ENCODE data around the gene MAEA.

MAEA gene

DNA sequence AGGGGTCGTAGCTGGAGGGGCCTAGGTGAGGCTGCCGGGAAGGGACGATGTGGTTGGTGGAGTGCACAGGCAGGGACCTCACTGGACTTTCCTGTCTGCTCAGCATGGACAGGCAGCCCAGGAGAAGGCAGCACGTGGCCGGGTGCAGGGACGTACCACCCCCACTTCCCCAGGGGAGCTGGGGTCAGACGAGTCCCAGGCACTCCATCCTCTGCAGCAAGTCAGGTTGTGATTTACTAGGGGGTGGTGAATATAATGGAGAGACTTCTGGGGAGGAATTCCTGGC, 39.2 kb upstream of the MAEA start:
- DNase-seq, result no peak

DNA sequence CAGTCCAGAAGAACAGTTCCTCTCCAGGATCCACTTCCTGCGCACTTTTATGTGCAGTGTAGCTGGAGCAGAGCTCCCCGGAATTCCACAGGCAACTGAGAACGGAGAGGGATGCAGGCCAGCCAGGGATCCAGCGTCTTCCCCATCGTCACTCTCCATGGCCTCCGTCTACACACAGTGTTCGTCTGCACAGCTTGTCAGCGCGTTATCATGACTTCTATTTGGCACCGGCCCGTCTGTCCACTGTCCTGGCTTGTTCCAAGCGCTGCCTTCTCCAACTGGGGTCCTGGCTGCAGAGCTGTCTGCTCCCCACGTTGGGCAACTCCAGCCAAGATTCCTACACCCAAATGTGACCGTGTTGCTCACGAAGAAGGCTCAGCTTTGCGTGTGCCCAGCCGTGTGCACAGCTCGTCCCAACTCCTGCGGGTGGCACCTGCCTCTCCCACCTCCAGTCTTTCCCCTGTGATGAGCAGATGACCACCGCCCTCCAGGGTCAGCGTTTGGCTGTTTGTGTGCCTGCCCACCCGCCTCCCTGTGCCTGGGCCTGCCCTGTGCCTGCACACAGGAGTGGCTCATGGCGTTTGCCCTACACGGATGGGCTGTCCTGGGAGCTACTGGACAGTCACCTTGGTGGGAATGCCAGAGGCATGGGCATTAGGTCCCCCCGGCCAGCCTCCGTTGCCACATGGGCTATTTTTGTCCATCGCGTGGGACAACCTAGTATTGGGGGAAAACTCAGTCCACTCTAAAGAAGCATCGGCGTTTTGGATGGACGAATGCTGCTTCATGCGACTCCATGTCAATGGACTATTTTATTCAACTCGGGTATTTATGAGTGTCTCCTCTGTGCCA, 38.5 kb upstream of the MAEA start:
- no peak for DNase-seq

DNA sequence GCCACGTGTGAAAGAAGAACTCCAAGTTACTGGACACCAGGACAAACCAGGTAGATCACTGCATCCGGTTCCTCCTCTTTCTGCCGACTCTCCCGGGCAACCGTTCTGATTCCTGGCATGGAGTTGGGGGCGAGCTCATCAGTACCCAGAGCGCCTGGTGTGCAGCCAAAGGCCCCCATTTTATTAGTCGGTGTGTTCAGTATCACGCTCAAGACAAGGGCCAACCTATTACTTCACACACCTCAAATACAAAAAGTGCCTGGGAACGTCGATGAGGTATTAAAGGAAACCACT, 38.0 kb upstream of the MAEA start:
- DNase-seq, result no peak

DNA sequence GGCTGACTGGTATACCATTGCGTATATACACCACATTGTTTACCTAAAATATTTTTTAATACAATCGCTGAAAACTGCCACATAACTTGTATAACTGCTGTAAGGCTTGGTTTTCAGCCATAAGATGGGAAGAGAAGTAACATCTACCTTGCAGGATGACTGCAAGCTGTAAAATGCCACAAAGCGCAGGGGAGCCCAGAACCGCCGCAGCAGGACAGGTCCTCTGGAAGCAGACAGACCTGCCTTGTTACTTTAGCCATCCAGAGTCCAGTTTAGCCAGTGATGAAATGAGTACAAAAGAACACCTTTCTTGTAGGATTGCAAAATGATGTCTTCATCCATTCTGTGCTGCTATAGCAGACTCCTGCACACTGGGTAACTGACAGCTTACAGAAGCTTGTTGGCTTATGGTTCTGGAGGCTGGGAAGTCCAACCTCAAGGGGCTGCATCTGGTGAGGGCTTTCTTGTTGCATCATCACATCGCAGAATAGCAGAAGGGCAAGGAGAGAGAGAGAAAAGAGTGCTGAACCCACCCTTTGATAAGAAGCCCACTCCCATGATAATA, 36.7 kb upstream of the MAEA start:
- DNase-seq, result no peak

DNA sequence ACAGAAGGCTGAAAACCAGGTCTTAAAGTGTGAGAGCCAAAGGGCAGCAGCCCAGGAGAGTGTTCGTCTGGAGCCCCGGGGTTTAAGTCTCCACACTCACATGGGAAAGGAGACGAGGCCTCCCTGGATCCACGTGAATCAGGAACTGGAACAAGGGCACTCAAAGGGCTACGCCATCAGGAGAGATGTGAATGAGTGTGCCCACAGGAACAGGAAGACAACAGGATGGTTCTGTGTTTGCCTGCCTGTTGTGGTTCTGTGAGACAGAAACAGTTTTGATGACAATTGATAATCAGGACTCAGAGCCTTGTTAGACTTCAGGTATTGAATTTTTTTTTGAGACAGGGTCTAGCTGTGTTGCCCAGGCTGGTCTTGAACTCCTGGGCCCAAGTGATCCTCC, 35.9 kb upstream of the MAEA start:
- DNase-seq, result no peak

DNA sequence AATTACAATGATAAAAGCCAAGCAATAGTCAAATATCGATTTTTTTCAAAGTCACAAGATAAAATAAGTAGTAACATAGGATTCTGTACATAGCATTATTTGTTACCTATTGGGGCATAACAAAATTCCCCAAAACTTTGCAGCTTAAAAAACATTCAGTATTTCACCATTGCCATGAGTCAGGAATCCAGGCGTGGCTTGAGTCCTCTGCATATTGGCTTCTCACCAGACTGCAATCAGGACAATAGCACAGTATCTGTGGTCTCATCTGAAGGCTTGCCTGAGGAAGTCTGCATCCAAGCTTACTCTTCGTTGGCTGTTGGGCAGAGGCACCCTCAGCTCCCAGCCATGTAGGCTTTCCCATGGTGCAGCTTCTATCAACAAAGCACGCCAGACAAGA, 34.5 kb upstream of the MAEA start:
- DNase-seq, result no peak

DNA sequence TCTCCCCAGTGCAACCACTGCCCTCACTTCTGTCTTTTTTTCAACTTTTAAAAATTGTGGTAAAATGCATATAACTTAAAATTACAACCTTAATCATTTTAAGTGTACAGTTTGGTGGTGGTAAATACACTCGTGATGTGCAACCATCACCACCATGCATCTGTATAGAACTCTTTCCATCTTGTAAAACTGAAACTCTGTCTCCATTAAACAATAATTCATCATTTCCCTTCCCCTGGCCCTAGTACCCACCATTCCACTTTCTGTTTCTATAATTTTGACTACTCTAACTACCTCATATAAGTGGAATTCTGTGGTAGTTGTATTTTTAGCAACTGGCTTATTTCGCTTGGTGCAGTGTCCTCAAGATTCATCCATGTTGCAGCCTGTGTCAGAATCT, 34.0 kb upstream of the MAEA start:
- DNase-seq, result no peak

DNA sequence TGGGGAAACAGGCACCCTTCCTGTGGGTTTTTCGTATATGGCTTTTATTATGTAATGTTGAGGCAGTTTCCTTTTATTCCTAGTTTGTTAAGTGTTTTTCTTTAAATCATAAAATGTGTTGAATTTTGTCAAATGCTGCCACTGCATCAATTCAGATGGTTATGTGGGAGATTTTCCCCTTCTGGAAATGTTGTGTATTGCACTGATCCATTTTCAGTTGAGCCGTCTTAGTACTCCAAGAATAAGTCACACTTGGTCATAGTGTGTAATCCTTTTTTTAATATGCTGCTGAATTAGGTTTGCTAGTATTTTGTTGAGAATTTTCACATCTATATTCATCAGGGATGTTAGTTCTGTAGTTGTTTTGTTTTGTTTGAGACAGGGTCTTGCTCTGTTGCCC, 31.2 kb upstream of the MAEA start:
- DNase-seq, result no peak

DNA sequence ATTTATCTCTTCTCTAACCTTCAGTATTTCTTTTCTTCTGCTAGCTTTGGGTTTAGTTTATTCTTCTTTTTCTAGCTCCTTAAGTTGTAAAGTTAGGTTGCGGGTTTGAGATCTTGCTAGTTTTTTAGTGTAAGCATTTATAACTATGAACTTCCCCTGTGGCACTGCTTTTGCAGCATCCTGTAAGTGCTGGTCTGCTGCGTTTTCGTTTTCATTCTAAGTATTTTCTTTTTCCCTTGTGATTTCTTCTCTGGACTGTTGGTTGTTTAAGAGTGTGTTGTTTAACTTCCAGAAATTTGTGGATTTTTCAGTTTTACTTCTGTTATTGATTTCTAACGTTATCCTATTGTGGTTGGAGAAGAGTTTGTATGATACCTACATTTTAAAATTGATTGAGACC, 29.7 kb upstream of the MAEA start:
- no peak for DNase-seq

DNA sequence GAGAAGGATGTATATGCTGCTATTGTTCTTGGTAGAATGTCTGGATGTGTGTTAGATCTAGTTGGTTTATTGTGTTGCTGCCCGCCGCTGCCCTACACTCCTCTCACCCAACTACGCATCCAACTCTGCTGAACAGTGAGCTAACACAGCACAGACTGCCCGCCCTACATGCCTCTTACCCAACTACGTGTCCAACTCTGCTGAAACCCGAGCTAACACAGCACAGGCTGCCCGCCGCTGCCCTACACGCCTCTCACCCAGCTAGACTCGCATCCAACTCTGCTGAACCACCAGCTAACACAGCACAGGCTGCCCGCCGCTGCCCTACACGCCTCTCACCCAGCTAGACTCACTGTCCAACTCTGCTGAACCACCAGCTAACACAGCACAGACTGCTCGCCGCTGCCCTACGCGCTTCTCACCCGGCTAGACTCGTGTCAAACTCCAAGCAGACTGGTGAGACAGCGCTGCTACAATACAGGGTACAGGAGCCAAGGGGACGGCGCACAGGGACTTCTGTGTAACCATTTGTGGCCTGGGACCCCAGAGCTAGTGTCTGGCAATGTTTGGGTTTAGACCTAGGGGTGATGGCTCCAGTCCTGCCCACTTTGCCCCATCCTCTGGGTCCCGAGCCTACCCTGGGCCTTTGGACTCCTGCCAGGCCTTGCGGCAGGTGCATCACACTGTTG, 29.1 kb upstream of the MAEA start:
- no peak for DNase-seq

DNA sequence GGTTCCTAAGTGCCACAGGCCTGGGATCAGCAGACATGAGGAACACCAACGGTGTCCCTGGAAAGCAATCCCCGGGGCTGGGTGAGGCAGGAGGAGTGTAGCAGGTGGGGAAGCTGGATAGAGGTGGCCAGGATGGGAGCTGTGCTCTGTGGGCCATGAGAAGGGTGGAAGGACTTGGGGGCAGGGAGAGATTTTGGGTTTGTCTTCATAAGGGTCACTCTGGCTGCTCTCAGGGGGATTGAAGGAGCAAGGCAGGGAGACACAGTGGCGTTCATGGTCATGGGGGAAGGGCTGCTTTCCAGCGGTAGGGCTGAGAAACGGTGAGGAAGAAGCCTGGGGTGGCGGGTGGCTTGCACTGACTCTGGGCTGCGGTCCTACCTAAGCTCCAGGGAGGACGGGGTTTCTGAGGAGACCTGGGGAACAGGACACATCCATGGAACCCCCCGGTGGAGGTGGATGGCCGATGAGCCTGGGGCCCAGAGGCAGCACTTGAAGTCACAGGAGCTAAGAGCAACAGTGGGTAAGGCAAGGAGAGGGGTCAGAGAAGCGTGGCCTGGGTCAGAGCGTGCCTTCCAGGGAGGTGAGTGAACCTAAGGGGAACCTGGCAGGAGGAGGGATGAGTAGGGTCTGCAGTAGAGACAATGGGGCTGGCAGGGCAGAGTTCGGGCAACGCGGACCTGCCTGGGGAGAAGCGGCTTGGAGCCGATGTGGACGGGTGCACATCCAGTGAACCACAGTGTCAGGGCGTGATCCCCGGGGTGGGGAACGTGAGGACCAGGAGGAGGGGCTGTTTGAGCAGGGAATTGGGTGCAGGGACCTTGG, 28.4 kb upstream of the MAEA start:
- no peak for DNase-seq

DNA sequence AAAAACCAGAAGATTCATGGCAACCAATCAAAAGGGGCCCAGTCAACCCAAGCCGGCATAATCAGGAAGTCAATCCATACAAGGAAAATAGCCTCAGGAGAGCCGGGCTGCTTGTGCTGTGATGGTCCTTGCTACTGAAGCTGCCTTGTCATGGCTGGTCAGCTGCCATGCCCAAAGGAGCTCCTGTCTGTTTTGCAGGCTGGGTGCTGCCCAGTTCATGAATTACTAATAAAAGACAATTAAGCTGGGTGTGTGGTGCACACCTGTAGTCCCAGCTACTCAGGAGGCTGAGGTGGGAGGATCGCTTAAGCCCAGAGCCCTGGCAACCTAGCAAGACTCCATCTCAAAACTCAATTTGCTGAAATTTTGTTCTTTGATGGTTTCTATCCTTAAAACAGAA, 24.7 kb upstream of the MAEA start:
- no peak for DNase-seq

DNA sequence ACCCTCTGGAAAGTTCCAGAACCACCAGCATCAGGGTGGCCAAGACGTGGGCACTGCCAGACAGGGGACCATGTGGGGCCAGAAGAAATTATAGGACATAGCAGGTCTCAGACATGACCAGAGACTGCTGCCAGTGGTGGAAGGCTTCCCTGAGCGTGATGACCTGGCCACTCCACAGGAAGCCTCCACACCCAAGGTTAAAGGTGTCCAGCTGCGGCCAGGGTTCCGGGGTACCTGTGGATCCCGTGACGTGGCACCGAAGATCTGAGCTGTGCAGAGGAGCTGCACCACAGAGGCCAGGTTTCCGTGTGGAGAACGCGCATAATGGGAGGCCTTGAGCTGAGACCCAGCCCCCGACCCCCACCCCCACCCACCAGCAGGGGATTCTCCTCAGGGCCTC, 24.3 kb upstream of the MAEA start:
- no peak for DNase-seq

DNA sequence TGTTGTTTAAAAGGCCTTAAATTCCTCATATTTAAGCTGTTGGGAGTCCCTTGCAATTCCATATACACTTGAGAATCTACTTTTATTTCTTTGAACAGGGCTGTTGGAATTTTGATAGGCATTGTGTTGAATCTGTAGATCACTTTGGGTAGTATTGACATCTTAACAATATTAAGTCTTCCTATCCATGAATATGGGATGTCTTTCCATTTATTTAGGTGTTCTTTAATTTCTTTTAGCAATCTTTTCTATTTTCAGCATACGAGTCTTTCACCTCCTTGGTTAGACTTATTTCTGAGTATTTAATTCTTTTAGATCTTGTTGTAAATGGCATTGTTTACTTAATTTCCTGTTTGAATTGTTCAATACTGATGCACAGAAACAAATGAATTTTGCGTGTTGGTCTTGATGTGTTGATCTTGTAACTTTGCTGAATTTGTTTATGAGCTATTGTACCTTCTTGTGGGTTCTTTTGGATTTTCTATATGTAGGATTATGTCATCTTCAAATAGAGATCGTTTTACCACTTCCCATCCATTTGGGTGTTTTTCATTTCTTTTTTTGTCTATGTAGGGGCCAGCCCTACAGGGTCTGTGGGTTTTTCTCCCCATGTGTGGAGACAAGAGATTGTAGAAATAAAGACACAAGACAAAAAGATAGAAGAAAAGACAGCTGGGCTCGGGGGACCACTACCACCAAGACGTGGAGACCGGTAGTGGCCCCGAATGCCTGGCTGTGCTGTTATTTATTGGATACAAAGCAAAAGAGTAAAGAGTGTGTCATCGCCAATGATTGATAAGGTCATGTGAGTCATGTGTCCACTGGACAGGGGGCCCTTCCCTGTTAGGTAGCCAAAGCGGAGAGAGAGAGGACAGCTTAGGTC, 22.6 kb upstream of the MAEA start:
- DNase-seq, result no peak

DNA sequence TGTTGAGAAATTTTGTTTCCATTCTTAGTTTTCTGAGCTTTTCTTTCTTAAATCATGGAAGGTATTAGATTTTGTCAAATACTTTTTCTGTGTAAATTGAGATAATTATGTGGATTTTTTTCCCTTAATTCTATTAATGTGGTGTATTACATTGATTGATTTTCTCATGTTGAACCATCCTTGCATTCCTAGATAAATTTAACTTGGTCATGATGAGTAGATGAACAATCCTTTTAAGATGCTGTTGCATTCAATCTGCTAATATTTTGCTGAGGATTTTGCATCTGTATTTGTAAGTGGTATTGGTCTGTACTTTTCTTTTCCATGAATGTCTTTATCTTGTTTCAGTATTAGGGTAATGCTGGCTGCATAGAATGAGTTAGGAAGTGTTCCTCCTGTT, 20.5 kb upstream of the MAEA start:
- DNase-seq, result no peak

DNA sequence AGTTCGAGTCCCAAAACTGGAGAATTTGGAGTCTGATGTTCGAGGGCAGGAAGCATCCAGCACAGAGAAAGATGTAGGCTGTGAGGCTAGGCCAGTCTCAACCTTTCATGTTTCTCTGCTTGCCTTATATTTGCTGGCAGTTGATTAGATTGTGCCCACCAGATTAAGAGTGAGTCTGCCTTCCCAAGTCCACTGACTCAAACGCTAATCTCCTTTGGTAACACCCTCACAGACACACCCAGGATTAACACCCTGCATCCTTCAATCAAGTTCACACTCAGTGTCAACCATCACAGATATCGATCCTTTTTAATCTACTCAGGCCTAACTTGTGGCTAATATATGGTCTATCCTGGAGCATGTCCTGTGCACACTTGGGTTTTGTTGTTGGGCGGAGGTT, 18.0 kb upstream of the MAEA start:
- no peak for DNase-seq

DNA sequence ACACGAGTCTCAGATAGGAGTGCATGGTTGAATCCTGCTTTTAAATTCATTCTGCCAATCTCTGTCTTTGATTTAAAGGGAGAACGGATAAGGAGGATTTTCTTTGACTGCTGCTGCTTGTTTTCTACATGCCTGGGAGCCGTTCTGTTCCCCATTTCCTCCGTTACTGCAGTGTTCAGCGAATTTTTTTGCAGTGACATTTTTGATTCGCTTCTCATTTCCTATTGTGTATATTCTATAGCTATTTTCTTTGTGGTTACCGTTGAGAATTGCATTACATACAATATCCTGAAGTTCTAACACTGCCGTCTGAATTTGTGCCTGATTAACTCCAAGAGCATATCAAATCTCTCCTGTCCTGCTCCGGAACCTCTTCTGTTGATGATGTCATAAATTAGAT, 14.8 kb upstream of the MAEA start:
- no peak for DNase-seq

DNA sequence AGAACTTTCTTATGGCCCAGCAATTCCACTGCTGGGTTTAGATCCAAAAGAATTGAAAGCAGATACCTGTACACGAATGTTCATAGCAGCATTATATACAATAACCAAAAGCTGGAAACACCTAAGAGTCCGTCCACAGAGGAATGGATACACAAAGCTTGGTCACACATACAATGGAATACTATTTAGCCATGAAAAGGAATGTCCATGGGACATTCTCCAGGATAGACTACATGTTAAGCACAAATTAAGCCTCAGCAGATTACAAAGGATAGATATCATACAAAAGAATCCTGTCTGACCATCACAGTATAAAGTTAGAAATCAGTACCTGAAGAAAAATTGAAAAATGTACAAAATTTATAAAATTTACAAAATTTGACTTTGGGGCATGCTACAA, 12.7 kb upstream of the MAEA start:
- DNase-seq, result no peak

DNA sequence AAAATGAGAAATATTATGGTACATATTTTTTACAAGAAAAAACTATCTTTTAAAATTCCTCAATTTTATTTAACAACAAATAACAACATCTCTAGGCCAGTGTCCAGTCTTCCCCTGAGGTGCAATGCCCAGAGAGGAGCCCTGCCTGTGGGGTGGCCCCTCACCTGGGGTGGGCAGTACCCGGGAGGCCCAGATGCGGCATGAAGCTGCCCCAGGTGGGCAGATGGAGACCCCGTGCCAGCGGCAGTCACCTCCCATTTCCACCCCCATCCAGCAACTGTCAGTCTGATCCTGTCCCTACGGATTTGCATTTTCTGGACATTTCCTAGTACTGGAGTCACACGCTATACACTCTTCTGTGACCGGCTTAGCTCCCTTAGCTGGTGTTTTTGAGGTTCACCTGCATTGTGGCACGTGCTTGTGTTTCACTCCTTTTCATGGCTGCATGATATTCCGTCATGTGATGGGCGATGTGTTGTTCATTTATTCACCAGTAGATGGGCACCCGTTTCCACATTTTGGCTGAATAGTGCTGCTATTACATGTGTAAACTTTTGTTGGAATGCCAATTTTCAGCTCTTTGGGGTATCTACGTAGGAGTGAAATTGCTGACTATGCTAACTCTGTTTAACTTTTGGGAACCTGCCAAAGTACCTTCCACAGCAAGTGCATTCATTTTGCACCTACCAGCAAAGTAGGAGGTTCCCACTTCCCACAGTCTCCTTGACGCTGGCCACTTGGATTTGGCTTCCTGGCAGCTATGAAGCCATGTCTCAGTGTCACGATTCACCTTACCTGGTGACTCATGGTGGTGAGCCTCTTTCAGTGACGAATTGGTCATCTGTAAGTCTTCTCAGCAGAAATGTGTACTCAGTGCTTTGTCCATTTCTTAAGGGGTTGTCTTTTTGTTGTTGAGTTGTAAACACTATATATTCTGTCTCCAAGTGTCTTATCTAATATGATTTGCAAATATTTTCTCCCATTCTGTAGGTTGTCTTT, 11.7 kb upstream of the MAEA start:
- DNase-seq, result no peak

DNA sequence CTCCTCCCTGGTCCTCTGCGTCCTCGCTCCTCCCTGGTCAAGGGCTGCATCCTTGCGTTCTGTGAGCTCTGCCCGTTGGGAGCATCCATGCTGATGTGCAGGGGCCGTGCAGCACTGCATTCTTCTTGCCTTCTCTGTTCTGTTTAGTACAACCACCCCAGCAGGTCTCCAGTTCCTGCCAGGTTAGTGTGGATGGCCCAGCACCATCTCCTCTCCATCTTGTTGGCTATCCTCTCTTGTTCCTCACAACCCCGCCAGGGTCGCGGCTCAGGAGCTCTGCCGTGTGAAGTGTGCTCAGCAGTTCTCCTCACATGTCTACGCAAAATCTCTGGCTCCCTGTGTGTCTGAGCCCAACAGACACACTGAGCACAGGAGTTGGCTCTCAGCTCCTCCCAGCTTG, 10.4 kb upstream of the MAEA start:
- DNase-seq, result no peak

DNA sequence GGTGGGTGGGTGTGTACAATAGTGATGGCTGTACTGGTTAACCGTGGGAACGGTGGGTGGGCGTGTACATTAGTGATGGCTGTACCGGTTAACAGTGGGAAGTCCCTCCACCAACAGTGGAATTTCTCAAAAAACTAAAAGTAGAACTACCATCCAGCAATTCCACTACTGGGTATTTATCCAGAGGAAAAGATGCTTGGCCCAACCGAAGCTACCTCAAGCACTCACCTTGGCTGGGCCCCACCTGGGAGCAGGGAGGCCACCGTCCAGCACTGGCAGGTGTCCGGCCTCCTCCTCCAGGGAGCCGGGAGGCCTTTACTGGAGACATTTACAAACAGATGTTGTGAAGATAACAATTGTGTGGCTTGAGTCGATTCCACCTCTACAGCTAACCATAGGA, 6.0 kb upstream of the MAEA start:
- DNase-seq, result no peak
